ENCODE data around the gene GPBAR1.
A peak's percentile ranks its signal among the peaks of the same experiment; 100 is the strongest.

Gene GPBAR1

DNA sequence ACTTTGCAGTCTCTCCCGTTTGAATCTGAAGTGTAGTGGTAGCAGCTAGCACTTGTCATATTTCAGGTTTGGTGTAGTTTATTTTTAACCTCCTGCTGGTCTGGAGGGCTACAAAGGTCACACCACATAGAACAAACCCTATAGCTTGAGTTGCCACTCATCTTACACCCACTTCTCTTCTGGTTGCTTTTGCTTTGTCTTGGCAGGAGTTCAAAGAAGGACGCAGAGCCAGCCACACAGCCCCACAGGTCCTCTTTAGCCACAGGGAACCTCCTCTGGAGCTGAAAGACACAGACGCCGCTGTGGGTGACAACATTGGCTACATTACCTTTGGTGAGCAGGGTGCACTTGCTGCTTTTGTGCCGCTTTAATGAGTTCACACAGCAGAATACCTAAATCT, 15.6 kb upstream of the GPBAR1 start:
- no peak for DNase-seq

DNA sequence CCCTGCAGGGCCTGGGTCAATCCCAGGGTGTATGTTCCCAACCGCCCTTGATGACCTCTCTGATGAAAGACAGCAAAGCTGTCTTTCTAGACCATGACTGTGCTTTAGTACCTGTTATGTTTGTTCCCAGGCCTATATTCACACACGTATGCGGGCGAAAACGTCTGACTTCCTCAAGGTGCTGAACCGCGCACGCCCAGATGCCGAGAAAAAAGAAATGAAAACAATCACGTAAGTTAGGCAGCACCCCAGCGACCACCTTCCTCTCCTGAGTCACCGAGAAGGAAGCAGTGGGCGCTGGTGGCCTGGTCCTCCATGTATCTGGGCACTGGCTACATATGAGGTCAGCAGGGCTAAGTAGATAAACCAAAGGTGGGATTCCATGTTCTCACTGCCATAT, 11.1 kb upstream of the GPBAR1 start:
- no peak for DNase-seq

DNA sequence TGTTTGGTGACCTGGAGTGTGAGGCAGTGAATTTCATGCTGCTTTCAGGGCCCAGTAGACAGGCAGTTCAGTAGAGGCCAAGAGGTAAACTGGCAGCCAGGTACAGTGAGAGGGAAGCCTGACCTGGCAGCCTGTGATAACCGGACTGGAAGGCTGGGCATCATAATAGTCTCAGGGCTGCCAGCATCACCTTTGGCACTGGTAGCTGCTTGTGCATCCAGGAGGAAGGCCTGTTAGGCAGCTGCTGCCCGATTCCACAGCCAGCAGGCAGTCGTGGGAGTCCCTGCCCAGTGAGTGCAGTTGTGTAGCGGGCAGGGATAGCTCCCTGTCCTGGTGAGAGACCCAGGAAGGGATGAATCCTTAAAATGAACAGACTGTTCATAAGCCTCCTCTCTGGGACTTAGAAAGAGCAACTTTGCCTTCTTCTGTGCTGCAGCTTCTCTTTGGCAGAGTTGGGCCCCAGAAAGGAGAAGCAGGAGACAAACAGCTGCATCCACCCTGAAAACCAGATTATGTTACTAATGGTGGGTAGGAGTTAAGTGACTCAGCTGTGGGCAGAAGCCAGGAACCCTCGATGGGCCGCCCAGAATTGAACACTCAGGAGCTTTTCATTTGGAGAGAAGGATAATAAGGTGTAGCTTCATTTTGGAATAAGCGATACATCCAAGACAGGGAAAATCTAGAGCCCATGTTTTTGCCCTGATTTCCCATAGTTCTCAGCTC, 8.1 kb upstream of the GPBAR1 start:
- DNase-seq: no peak

DNA sequence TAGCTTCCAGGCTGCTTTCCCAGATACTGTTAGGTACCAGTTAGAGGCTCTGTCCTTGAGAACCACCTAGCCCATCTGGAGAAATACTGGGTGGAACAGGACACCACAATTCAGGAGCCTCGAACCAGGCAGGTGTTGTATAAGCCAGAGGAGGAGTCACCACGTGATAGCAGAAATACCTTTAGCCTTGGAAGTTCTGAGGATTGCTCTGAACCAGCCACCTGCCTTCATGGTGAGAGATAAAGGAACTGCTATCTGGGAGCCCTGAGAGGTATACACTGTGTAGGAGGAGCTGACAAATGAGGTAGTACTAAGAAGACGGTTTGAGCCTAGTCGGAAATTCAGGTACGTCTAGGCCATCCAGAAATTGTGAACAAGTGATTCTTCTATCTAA, 7.6 kb upstream of the GPBAR1 start:
- no peak for DNase-seq

DNA sequence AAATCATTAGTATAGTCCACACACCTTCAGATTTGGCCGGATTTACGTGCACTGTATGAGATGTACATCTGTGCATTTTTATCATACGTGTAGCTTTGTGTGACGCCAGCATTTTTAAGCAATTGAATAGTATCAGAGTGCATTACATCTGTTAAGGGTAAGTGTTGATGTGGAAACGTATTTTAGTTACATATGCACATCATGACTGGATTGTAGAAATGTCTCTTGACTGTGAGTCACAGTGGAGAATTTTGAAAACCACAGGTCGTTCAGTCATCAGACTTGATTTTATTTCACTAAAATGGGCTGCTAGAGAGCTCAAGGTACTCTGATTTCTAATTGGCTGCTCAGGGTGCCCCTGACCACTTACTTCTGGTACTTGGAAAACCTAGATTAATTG, 5.4 kb upstream of the GPBAR1 start:
- no peak for DNase-seq

DNA sequence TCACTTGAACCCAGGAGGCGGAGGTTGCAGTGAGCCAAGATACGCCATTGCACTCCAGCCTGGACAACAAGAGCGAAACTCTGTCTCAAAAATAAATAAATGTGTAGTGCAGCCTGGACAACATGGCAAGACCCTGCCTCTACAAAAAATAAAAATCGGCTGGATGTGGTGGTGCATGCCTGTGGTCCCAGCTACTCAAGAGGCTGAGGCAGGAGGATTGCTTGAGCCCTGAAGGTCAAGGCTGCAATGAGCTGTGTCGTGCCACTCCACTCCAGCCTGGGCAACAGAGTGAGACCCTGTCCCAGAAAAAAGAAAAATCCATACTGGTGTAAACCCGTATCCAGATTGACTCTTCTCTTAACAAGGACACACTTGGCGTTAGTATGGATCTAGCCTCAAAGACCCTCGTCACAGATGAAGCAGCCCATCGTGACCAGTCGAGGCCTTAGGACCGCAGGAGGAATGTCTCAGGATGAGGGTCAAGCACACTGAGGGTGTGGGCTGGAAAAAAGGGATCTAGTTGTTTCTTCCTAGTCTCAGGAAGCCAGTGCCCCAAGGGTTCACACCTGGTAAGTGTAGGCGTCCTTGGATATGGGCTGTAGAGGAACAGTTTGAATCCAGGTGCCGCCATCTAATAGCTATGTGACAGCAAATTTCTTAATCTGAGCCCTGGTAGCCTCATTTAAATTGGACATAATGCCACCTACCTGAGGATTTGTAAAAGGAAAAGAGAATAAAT, 4.0 kb upstream of the GPBAR1 start:
- DNase-seq: no peak

DNA sequence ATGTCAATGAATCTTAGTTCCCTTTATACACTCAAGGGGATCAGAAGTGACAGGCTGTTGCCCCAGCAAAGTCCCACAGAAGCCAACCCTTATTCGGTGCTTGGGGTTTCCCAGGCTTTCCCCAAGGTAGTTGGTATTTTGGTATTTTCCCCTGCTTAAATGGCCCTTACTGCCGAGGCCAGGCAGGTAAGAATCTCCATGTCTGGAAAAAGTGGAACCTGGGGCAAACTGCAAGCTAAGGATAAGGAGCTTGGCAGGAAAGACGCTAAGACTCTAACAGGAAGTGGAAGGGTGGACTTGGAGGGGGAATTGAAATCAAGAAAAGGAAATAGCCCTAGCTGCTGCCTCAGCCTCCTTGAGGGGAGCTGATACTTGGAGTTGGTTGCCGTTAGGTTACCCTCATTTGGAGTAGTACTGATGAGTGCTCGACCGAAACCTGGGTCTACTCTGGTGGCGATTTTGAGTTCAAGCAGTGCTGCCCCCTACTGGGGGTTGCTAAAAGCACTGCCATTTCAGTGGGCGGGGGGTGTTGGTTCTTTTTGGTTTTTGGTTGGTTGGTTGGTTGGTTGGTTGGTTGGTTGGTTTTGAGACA, 3.3 kb upstream of the GPBAR1 start:
- no peak for DNase-seq

DNA sequence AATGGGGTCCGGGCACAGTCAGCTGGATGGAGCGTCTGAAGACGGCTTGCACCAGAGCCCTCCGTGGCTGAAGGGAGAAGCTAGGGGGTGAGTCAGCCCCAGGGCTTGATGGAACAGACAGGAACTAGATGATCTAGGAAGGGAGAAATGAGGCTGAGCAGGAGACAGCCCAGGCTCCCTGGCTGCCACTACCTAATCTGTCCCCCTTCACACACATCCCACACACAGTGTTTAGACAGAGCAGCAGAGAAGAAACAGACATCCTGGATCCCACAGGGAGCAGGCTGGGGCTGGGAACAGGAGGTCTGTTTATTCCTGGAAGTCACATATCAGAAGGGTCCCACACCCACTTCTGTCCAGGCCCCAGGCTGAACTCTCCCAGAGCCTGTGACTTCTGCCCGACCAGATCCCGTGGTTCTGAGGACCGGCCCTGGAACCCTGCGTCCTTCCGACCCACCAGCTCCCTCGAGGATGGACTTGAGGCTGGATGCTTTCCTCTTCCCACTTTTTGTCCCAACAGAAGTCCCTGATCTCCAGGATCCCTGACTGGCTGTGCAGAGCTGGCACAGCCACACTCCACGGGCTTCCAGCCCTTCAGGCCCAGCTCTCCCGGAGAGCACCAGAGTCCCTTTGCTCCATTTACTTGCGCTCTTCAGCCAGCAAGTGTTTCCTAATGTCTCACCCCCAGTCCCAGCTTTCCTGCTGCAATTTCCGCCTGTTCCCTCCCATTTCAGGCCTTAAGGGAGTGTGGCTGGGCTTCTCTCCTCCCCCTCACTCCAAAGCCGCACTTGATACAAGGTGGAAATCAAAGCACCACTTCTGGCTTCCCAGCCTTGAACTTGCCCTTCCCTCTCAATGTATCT, 1.5 kb upstream of the GPBAR1 start:
- DNase-seq: no peak

DNA sequence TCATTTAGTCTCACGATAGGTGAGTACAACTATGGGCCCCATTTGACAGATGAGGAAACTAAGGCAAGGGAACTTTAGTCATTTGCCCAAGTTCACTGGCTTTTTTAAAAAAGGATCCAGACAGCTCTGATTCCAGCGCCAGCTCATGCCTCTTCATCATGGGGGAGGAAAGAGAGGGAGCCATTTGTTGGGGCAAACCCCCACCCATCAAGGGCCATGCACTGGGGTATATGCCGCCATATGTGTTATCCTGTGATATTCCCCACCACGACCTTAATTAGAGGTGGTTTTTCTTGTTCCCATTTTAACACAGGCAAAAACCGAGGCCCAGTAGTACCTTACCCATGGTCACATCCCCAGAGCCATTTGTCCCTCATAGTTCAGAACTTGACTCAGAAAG, 649 bp upstream of the GPBAR1 start:
- DNase-seq: no peak

DNA sequence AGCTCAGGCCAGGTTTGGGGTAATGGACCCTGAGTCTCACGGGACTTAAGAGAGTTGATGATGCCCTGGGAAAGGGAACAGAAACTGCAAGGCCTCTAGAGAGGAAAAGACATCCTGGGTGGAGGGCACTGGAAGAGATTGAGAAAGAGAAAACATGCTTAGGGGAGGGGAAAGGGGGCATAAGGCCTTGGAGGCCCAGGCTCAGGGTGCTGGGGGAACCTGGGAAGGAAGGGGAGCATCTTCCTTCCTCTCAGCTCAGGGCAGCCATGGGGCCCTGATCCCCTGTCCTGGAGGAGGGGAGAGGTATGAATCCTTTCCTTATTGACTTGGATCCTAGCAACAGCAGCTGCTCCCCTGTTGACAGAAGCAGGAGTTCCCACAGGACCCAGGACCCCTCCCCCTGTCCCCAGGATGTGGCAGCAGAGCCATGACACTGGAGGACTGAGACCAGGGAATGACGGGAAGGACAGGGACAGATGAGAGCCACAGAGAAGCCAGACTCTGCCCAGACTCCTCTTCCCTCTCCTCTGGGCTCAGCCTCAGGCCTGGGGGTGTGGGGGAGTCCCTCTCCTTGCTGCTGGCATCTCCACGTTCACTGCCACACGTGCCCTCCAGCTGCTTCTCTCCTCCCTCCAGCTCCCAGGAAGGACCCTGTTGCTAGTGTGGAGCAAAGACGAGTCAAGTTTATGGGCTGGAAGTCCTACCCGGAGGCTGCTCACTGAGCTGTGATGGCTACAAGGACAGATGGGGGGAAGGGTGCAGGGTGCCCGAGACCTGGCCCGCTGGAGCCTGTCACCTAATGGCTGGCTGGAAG, 815 bp downstream of the GPBAR1 start:
- no peak for DNase-seq

DNA sequence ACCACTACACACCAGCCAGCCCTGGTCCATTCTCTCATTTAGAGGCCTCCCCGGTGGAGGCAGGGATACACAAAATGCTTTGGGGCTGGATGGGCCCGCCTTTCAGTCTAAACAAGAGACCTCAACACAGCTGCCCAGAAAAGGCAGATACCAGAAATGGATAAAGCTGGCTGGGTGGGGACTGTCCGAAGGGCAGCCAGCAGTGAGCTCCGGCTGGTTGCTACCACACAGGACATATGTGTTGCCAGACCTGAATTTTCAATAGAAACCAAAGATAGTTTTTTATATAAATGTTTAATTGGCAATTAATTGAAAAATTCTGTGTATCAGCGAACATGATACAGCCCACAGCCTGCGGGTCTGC, 1.4 kb downstream of the GPBAR1 start:
- no peak for DNase-seq

DNA sequence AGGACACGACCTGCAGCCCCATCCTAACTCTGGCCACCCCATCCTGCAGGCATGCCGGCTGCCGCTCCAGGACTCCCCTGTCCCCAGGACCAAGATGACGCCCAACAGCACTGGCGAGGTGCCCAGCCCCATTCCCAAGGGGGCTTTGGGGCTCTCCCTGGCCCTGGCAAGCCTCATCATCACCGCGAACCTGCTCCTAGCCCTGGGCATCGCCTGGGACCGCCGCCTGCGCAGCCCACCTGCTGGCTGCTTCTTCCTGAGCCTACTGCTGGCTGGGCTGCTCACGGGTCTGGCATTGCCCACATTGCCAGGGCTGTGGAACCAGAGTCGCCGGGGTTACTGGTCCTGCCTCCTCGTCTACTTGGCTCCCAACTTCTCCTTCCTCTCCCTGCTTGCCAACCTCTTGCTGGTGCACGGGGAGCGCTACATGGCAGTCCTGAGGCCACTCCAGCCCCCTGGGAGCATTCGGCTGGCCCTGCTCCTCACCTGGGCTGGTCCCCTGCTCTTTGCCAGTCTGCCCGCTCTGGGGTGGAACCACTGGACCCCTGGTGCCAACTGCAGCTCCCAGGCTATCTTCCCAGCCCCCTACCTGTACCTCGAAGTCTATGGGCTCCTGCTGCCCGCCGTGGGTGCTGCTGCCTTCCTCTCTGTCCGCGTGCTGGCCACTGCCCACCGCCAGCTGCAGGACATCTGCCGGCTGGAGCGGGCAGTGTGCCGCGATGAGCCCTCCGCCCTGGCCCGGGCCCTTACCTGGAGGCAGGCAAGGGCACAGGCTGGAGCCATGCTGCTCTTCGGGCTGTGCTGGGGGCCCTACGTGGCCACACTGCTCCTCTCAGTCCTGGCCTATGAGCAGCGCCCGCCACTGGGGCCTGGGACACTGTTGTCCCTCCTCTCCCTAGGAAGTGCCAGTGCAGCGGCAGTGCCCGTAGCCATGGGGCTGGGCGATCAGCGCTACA, 2.1 kb downstream of the GPBAR1 start:
- no peak for DNase-seq

DNA sequence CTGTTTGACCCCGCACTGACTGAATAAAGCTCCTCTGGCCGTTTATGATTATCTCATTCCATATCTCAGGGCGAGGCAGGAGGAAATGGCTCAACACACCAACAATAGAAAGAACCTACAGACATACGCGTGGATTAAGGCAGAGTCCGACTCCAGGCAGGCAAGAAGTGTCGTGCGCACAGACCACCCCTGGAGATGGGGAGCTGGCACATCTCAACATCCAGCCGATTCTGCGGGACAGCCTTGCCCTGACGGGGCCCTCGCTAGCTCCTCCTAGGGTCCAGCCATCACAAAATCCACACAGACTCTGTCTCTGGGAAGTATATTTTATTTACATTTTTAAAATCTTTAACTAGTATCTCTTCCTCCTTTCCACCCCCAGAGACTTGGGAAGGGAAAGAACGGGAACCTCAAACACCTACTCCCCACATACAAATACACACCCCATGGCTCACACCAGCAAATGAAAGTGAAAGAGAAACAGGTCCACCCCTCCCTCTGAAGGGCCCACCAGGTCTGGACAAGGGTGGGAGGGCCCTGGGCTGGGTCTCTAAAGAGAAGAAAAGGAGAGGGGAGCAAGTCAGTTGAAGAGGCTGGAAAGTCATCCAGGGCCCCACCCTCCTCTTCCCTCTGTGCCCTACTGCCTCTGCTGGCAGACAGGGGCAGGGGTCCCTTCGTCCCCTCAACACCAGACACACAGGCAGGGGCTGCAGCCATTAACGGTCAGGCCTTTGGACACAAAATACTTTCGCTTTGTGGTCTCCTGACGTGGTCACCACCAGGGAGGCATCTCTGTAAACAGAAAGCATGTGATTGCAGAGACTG, 3.2 kb downstream of the GPBAR1 start:
- no peak for DNase-seq

DNA sequence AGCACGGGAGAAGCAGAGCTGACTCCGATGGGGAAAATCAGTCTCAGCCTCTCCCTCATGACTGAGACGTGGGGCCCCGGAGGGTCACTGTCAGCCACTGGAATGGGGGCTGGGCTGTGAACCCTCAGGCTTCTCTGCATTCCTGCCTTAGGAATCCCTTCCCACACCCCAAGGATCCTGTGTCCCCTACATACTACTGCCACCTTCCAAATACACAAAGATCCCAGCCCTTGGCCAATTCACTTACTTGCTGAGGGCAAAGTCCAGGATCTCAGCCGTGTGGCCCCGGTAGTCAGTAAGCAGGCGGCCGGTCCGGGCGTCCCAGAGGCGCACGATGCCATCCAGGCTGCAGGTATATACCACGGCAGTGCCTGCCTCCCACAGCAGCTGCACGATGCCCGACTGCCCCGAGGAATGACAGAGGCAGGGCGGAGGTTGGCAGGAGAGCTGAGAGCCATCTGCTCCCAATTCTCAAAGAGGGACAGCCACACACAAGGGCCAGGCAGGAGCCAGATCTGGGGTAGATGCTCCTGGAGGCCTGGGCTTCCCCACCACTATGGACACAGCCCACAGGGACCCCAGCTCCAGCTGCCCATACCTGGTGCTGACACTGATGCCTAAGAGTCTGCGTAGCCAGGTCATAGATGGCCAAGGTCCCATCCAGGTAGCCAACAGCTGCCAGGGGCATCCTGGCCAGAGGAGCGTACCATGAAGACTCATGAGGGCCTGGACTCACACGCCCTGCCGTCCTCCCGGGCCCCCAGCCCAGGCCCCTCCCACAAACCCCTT, 4.2 kb downstream of the GPBAR1 start:
- no peak for DNase-seq

DNA sequence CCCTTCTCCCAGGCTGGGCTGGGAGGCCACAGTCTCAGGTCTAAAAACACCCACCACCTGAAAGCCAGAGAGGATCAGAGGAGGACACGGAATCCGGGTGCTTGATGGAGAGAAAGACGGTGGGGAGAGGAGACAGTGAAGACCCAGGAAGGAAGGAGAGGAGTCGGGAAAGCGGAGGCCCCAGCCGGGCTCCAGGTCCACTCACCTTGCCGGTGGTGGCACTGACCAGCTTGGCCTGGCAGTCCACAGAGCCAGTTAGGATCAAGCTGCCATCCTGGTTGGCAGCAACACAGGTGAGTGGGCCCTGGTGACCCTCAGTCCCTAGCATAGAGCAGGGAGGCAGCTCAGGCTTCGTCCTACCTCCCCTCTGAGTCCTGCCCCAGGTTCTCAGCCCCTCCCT, 4.8 kb downstream of the GPBAR1 start:
- DNase-seq: no peak

DNA sequence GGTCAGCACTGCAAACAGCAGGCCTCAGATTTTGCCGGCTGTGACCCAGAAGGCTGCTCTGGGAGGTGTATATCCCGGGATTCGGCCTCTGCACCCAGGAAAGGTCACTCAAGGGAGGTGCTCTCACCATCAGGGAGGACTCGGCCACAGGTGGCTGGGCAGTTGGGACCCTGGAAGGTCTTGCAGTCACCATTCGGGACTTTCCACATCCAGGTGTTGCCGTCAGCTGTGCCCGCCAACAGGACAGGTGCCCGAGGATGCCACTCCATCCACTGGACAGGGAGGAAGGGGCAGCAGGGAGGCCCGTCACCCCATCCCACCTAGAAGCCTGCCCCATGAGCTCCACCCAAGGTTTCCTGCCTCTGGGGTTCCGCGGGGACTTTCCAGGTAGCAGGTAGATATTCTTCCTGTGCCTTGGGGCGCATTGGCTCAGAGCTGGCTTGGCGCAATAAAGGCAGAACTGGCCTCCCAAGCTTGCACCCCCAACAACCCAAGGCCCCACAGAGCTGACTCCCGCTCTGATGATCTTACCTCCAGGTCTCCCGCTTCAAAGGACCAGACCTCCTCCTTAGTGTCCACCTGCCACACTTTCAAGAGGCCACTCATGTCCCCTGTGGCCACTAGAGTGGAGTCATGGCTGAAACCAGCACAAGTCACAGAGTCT, 5.6 kb downstream of the GPBAR1 start:
- DNase-seq: no peak

DNA sequence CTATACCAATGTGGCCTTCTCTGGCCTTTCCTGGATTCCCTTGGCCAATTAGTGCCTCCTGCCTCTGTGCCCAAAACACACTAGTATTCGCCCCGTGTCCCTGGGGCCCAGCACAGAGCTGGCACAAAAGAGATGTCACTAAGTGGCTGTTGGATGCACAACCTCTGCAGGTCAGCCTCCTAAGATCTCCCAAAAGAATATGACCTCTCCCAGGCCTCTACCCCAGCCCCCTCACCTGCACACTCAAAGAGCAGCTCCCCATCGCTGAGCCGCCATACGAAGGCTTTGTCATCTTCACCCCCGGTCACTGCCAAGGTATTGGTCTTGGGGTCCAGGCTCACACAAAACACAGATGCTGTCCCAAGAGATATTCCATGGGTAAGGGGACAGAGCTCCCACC, 6.4 kb downstream of the GPBAR1 start:
- DNase-seq: no peak

DNA sequence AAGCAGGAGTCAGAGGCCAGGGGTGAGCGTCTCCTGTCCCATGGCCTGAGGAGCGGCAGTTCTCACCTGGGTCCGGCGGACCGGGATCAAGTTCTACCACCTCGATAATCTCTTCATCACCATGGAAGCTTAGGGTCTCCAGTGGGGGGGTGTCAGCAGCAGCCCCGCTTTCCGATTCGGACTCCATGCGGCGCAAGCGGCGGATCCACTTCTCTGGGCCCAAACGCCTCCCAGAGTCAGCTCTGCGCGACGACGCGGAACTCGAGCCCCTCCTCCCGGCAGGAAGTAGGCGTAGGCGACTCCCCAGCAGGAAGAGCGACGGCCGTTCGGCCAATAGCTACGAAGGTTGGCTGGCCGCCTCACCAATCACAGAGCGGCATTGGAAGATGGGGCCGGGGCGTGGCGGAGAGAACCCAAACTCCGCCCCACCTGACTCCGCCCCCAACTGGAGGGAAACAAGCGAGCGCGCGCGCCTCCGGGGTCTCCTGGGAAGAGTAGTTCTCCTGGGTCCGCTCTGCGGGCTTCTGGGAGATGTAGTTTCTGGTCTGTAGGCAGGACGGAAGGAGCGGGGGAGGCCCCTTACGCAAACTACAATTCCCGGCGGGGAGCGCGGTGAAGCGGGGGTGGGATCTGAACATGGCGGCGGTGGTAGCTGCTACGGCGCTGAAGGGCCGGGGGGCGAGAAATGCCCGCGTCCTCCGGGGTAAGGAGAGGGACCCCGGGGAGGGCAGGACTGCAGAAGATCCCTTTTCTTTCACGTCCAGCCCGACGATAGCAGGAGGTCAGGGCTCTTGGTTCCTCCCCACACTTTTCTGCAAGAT, 9.3 kb downstream of the GPBAR1 start, which contains the start of the genes AAMP and PNKD:
TSS of gene AAMP (minus strand) at position 238 of the 821 bp plus-strand sequence. CDS start at position 187, 51 bp downstream.
TSS of gene PNKD (plus strand) at position 620 of the 821 bp plus-strand sequence. CDS start at position 637, 17 bp downstream.
- peak; percentile 98 for DNase-seq

Measured in NCI-H2029 (cell line).